SK-N-MC (cell line): ENCODE data around the gene GPR179.
"Not testable (repeated sequence)": the region's sequence is repeated elsewhere in the genome, so short reads cannot be mapped to it uniquely, and the experiment has no call there.

Source experiments
- EZH2 ChIP-seq: fragments of 200-600 bp; sonication (generic); IDR thresholded peaks from one replicate; pipeline ENCODE4 v1.6.1; 2017; ENCODE audit warnings: antibody characterized with exemption
- POLR2AphosphoS5 ChIP-seq: IDR thresholded peaks from 2 replicates; pipeline ENCODE4 v1.6.1; 2012; ENCODE audit warnings: mild to moderate bottlenecking, low read depth, low read length, borderline replicate concordance

GRCh38 chr17:38288217-38288827 lies 55.4 kb downstream of the GPR179 start:
- TF ChIP-seq POLR2AphosphoS5, EZH2: not testable (repeated sequence)
